Measurements from ENCODE around the gene HOXD3.

The HOXD3 gene

GRCh38 chr2:176137906-176138305 lies 19.2 kb upstream of the HOXD3 start:
- no peaks in the 10 kb centered on the region for H4K20me1 ChIP-seq (ENCODE audit: control insufficient read depth, insufficient read depth, low read depth, low read length)
- no peak overlapping the region for H3K4me3 ChIP-seq (ENCODE audit: low read length)
- no peaks in the 10 kb centered on the region for H3K9me2 ChIP-seq (replicated peaks; ENCODE audit: control insufficient read depth, low read length)
- no peaks in the 10 kb centered on the region for H3F3A ChIP-seq (ENCODE audit: control insufficient read depth, insufficient read depth)
- H3K4me1 ChIP-seq (ENCODE audit: control insufficient read depth, low read length) = peaks cover 3% of the 10 kb centered on the region; the same call in 1 of the 2 replicates
- no peak overlapping the region for H3K4me2 ChIP-seq (ENCODE audit: low read length)
- H3K36me3 ChIP-seq (ENCODE audit: control insufficient read depth, low read length) = no peaks in the 10 kb centered on the region
- peaks cover 8% of the 10 kb centered on the region; the same call in 1 of the 2 replicates for H3K27me3 ChIP-seq (ENCODE audit: control insufficient read depth, low read length)
- no peak overlapping the region for H3K27ac ChIP-seq (ENCODE audit: low read depth, low read length)
- H3K79me2 ChIP-seq (ENCODE audit: control insufficient read depth, low read length) = no peaks in the 10 kb centered on the region
- no peaks in the 10 kb centered on the region for H3K9me3 ChIP-seq (ENCODE audit: control insufficient read depth, insufficient read depth, low read length)
- TF ChIP-seq EZH2phosphoT487 (IDR thresholded peaks at IDR 0.05; ENCODE audit: borderline replicate concordance, low read length) (no peak), CTCF (IDR thresholded peaks at IDR 0.05; ENCODE audit: low read depth, low read length, poor library complexity, severe bottlenecking) (no peak)

GRCh38 chr2:176138526-176138922 lies 18.6 kb upstream of the HOXD3 start:
- no peak overlapping the region for H3K4me3 ChIP-seq (ENCODE audit: low read length)
- no peaks in the 10 kb centered on the region for H3F3A ChIP-seq (ENCODE audit: control insufficient read depth, insufficient read depth)
- H4K20me1 ChIP-seq (ENCODE audit: control insufficient read depth, insufficient read depth, low read depth, low read length) = no peaks in the 10 kb centered on the region
- H3K9me2 ChIP-seq (replicated peaks; ENCODE audit: control insufficient read depth, low read length) = no peaks in the 10 kb centered on the region
- H3K27ac ChIP-seq (ENCODE audit: low read depth, low read length) = no peak overlapping the region
- no peaks in the 10 kb centered on the region for H3K9me3 ChIP-seq (ENCODE audit: control insufficient read depth, insufficient read depth, low read length)
- H3K36me3 ChIP-seq (ENCODE audit: control insufficient read depth, low read length) = no peaks in the 10 kb centered on the region
- H3K79me2 ChIP-seq (ENCODE audit: control insufficient read depth, low read length) = no peaks in the 10 kb centered on the region
- peaks cover 3% of the 10 kb centered on the region; the same call in 1 of the 2 replicates for H3K4me1 ChIP-seq (ENCODE audit: control insufficient read depth, low read length)
- no peak for TF ChIP-seq EZH2phosphoT487 (IDR thresholded peaks at IDR 0.05; ENCODE audit: borderline replicate concordance, low read length)
- no peak for TF ChIP-seq CTCF (IDR thresholded peaks at IDR 0.05; ENCODE audit: low read depth, low read length, poor library complexity, severe bottlenecking)
- H3K27me3 ChIP-seq (ENCODE audit: control insufficient read depth, low read length) = peaks cover 8% of the 10 kb centered on the region; the same call in 1 of the 2 replicates
- H3K4me2 ChIP-seq (ENCODE audit: low read length) = no peak overlapping the region

GRCh38 chr2:176138923-176139660 lies 18.0 kb upstream of the HOXD3 start:
- H3K36me3 ChIP-seq (ENCODE audit: control insufficient read depth, low read length) = no peaks in the 10 kb centered on the region
- no peaks in the 10 kb centered on the region for H3K79me2 ChIP-seq (ENCODE audit: control insufficient read depth, low read length)
- H3K27me3 ChIP-seq (ENCODE audit: control insufficient read depth, low read length) = peaks cover 6% of the 10 kb centered on the region; the same call in 1 of the 2 replicates
- H3F3A ChIP-seq (ENCODE audit: control insufficient read depth, insufficient read depth) = no peaks in the 10 kb centered on the region
- H3K4me2 ChIP-seq (ENCODE audit: low read length) = no peak overlapping the region
- H3K9me3 ChIP-seq (ENCODE audit: control insufficient read depth, insufficient read depth, low read length) = no peaks in the 10 kb centered on the region
- no peak for TF ChIP-seq EZH2phosphoT487 (IDR thresholded peaks at IDR 0.05; ENCODE audit: borderline replicate concordance, low read length)
- no peaks in the 10 kb centered on the region for H4K20me1 ChIP-seq (ENCODE audit: control insufficient read depth, insufficient read depth, low read depth, low read length)
- no peaks in the 10 kb centered on the region for H3K9me2 ChIP-seq (replicated peaks; ENCODE audit: control insufficient read depth, low read length)
- H3K27ac ChIP-seq (ENCODE audit: low read depth, low read length) = no peak overlapping the region
- H3K4me3 ChIP-seq (ENCODE audit: low read length) = no peak overlapping the region
- peaks cover 3% of the 10 kb centered on the region; the same call in 1 of the 2 replicates for H3K4me1 ChIP-seq (ENCODE audit: control insufficient read depth, low read length)

All from DOHH2 (cell line).